ENCODE results near the gene NOXRED1.

NOXRED1 gene

DNA sequence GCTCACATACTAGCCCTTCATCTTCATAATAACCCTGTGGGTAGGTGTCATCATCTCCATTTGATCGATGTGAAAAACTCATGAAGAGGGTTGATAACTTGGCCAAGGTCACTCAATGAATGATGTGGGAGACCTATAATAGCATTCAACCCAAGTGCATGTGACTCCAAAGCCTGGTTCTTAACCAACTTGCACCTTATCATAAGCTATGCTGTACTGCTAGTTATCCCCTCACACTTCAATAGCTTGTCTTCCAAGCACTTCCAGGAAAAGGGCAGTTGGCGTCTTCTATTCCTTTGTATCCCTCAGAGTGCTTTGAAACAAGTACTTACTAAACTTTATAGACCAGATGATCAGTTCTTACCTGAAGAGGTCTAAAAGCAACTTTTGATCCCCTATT is 18.9 kb upstream of the NOXRED1 start:
- Histone ChIP-seq H2BK5ac (ENCODE audit: low read length) (no peak overlapping the region), H2AK5ac (ENCODE audit: low read length) (no peak overlapping the region), H4K8ac (ENCODE audit: low read depth, low read length) (no peak overlapping the region), H3K79me1 (ENCODE audit: low read length) (no peaks in the 10 kb centered on the region), H2BK120ac (ENCODE audit: low read depth, low read length) (no peak overlapping the region), H3K23ac (ENCODE audit: low read length) (no peak overlapping the region), H3K4me3 (ENCODE audit: low read length) (no peak overlapping the region), H3K27me3 (ENCODE audit: insufficient read depth, low read length, poor library complexity) (no peaks in the 10 kb centered on the region), H3K27ac (ENCODE audit: low read depth, low read length) (no peak overlapping the region), H3K79me2 (ENCODE audit: control insufficient read depth, insufficient read depth, low read length) (no peaks in the 10 kb centered on the region), H3K9ac (ENCODE audit: low read length) (no peak overlapping the region), H3K56ac (ENCODE audit: low read length) (no peak overlapping the region), H2BK15ac (replicated peaks; ENCODE audit: low read depth) (no peak overlapping the region), H3K18ac (ENCODE audit: low read length) (no peak overlapping the region), H3K4me2 (ENCODE audit: low read length) (no peak overlapping the region), H3K4ac (ENCODE audit: low read depth, low read length) (no peak overlapping the region), H4K5ac (ENCODE audit: low read length) (no peak overlapping the region), H3K4me1 (ENCODE audit: control insufficient read depth, low read depth, low read length) (no peaks in the 10 kb centered on the region), H3K36me3 (ENCODE audit: control insufficient read depth, insufficient read depth, low read length) (no peaks in the 10 kb centered on the region)
- no CpG with 5 or more reads among the region's 2 CpGs for WGBS (ENCODE audit: extremely low coverage, insufficient coverage, low lambda C conversion rate)
- no peak for DNase-seq

DNA sequence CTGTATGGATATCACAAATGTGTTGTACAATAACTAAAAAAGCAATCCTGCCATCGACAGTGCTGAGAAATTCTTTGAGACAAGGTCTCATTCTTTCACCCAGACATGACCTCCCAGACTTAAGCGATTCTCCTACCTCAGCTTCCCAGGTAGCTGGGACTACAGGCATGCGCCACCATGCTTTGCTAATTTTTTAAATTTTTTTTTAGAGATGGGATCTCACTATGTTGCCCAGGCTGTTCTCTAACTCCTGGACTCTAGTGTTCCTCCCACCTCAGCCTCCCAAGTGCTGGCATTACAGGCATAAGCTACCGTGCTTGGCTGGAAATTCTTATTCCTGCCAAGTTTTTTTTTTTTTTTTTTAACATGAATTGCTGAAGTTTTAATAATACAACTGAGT is 16.5 kb upstream of the NOXRED1 start:
- WGBS (ENCODE audit: extremely low coverage, insufficient coverage, low lambda C conversion rate) = no CpG with 5 or more reads among the region's 4 CpGs
- no peak overlapping the region for H3K23ac ChIP-seq (ENCODE audit: low read length)
- no peaks in the 10 kb centered on the region for H3K4me1 ChIP-seq (ENCODE audit: control insufficient read depth, low read depth, low read length)
- no peak overlapping the region for H3K56ac ChIP-seq (ENCODE audit: low read length)
- no peak overlapping the region for H2BK120ac ChIP-seq (ENCODE audit: low read depth, low read length)
- H4K8ac ChIP-seq (ENCODE audit: low read depth, low read length) = no peak overlapping the region
- H3K79me1 ChIP-seq (ENCODE audit: low read length) = no peaks in the 10 kb centered on the region
- H3K4me3 ChIP-seq (ENCODE audit: low read length) = no peak overlapping the region
- H3K36me3 ChIP-seq (ENCODE audit: control insufficient read depth, insufficient read depth, low read length) = peaks cover under 1% of the 10 kb centered on the region
- H3K4ac ChIP-seq (ENCODE audit: low read depth, low read length) = no peak overlapping the region
- no peak overlapping the region for H3K4me2 ChIP-seq (ENCODE audit: low read length)
- H3K9ac ChIP-seq (ENCODE audit: low read length) = no peak overlapping the region
- H2BK5ac ChIP-seq (ENCODE audit: low read length) = no peak overlapping the region
- no peak overlapping the region for H2AK5ac ChIP-seq (ENCODE audit: low read length)
- H3K27ac ChIP-seq (ENCODE audit: low read depth, low read length) = no peak overlapping the region
- no peak overlapping the region for H3K18ac ChIP-seq (ENCODE audit: low read length)
- H3K27me3 ChIP-seq (ENCODE audit: insufficient read depth, low read length, poor library complexity) = no peaks in the 10 kb centered on the region
- H3K79me2 ChIP-seq (ENCODE audit: control insufficient read depth, insufficient read depth, low read length) = no peaks in the 10 kb centered on the region
- no peak for DNase-seq
- no peak overlapping the region for H4K5ac ChIP-seq (ENCODE audit: low read length)
- no peak overlapping the region for H2BK15ac ChIP-seq (replicated peaks; ENCODE audit: low read depth)

DNA sequence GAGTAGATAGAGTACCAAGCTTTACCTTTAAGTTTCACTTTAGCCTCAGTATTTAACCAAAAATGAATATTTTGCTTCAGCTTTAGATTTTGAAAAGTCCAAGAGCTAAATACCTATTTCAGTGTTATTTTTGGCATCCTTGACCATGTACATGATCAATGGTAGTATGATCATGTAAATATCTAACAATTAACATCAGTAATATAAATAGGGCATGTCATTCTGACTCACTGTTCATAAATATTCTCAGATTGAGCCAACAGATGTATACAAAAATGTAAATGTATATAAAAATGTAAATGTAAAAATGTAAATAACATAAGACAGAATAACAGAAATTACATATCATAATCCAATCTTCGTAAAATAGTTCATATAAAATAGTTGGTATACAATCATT is 15.3 kb upstream of the NOXRED1 start:
- no peak overlapping the region for H2BK120ac ChIP-seq (ENCODE audit: low read depth, low read length)
- H4K5ac ChIP-seq (ENCODE audit: low read length) = no peak overlapping the region
- H3K27me3 ChIP-seq (ENCODE audit: insufficient read depth, low read length, poor library complexity) = no peaks in the 10 kb centered on the region
- H4K8ac ChIP-seq (ENCODE audit: low read depth, low read length) = no peak overlapping the region
- H3K4me3 ChIP-seq (ENCODE audit: low read length) = no peak overlapping the region
- H2BK15ac ChIP-seq (replicated peaks; ENCODE audit: low read depth) = no peak overlapping the region
- H2BK5ac ChIP-seq (ENCODE audit: low read length) = no peak overlapping the region
- no peak overlapping the region for H3K4me2 ChIP-seq (ENCODE audit: low read length)
- no peak overlapping the region for H2AK5ac ChIP-seq (ENCODE audit: low read length)
- no peaks in the 10 kb centered on the region for H3K4me1 ChIP-seq (ENCODE audit: control insufficient read depth, low read depth, low read length)
- no peak overlapping the region for H3K56ac ChIP-seq (ENCODE audit: low read length)
- no peak for DNase-seq
- no peak overlapping the region for H3K18ac ChIP-seq (ENCODE audit: low read length)
- H3K79me1 ChIP-seq (ENCODE audit: low read length) = no peaks in the 10 kb centered on the region
- no CpG with 5 or more reads among the region's 1 CpG for WGBS (ENCODE audit: extremely low coverage, insufficient coverage, low lambda C conversion rate)
- H3K23ac ChIP-seq (ENCODE audit: low read length) = no peak overlapping the region
- H3K36me3 ChIP-seq (ENCODE audit: control insufficient read depth, insufficient read depth, low read length) = peaks cover 1% of the 10 kb centered on the region
- no peak overlapping the region for H3K4ac ChIP-seq (ENCODE audit: low read depth, low read length)
- no peak overlapping the region for H3K9ac ChIP-seq (ENCODE audit: low read length)
- no peaks in the 10 kb centered on the region for H3K79me2 ChIP-seq (ENCODE audit: control insufficient read depth, insufficient read depth, low read length)
- H3K27ac ChIP-seq (ENCODE audit: low read depth, low read length) = no peak overlapping the region

DNA sequence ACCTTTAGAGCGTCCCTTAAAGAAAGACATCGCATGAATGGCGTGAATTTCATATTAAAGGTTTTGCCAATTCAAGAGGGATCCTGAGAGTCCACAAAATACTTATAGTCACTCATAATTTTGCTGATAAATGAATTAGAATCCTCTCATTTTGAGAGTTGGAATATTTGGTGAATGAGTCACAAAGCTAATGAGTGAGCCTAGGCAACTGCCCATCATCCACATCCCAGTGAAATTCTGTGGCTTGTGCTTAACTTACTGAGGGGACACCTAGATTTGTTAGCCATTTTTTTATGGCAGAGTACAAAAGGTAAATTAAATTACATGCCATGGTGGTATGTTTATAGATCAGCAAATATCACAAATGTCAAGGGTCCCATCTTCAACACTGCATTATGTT is 12.7 kb upstream of the NOXRED1 start:
- Histone ChIP-seq H4K5ac (ENCODE audit: low read length) (no peak overlapping the region), H2BK15ac (replicated peaks; ENCODE audit: low read depth) (no peak overlapping the region), H3K4ac (ENCODE audit: low read depth, low read length) (no peak overlapping the region), H2BK120ac (ENCODE audit: low read depth, low read length) (no peak overlapping the region), H2AK5ac (ENCODE audit: low read length) (no peak overlapping the region), H3K79me1 (ENCODE audit: low read length) (no peaks in the 10 kb centered on the region), H4K8ac (ENCODE audit: low read depth, low read length) (no peak overlapping the region), H3K4me1 (ENCODE audit: control insufficient read depth, low read depth, low read length) (no peaks in the 10 kb centered on the region), H3K4me3 (ENCODE audit: low read length) (no peak overlapping the region), H3K27ac (ENCODE audit: low read depth, low read length) (no peak overlapping the region), H2BK5ac (ENCODE audit: low read length) (no peak overlapping the region), H3K56ac (ENCODE audit: low read length) (no peak overlapping the region), H3K27me3 (ENCODE audit: insufficient read depth, low read length, poor library complexity) (no peaks in the 10 kb centered on the region), H3K9ac (ENCODE audit: low read length) (no peak overlapping the region), H3K4me2 (ENCODE audit: low read length) (no peak overlapping the region), H3K36me3 (ENCODE audit: control insufficient read depth, insufficient read depth, low read length) (peaks cover 1% of the 10 kb centered on the region), H3K23ac (ENCODE audit: low read length) (no peak overlapping the region), H3K18ac (ENCODE audit: low read length) (no peak overlapping the region), H3K79me2 (ENCODE audit: control insufficient read depth, insufficient read depth, low read length) (no peaks in the 10 kb centered on the region)
- no CpG with 5 or more reads among the region's 3 CpGs for WGBS (ENCODE audit: extremely low coverage, insufficient coverage, low lambda C conversion rate)
- DNase-seq = no peak

GRCh38 chr14:77426396-77426795 is 3.1 kb upstream of the NOXRED1 start:
- Histone ChIP-seq H3K4me2 (ENCODE audit: low read length) (no peak overlapping the region), H3K56ac (ENCODE audit: low read length) (no peak overlapping the region), H3K79me1 (ENCODE audit: low read length) (no peaks in the 10 kb centered on the region), H4K5ac (ENCODE audit: low read length) (no peak overlapping the region), H3K4me3 (ENCODE audit: low read length) (no peak overlapping the region), H3K27ac (ENCODE audit: low read depth, low read length) (no peak overlapping the region), H2BK5ac (ENCODE audit: low read length) (no peak overlapping the region), H4K8ac (ENCODE audit: low read depth, low read length) (no peak overlapping the region), H3K27me3 (ENCODE audit: insufficient read depth, low read length, poor library complexity) (no peaks in the 10 kb centered on the region), H3K23ac (ENCODE audit: low read length) (no peak overlapping the region), H3K9ac (ENCODE audit: low read length) (no peak overlapping the region), H3K79me2 (ENCODE audit: control insufficient read depth, insufficient read depth, low read length) (no peaks in the 10 kb centered on the region), H3K4ac (ENCODE audit: low read depth, low read length) (no peak overlapping the region), H2BK15ac (replicated peaks; ENCODE audit: low read depth) (no peak overlapping the region), H3K36me3 (ENCODE audit: control insufficient read depth, insufficient read depth, low read length) (peaks cover 5% of the 10 kb centered on the region), H3K18ac (ENCODE audit: low read length) (no peak overlapping the region), H2BK120ac (ENCODE audit: low read depth, low read length) (no peak overlapping the region), H2AK5ac (ENCODE audit: low read length) (no peak overlapping the region), H3K4me1 (ENCODE audit: control insufficient read depth, low read depth, low read length) (no peaks in the 10 kb centered on the region)
- WGBS (ENCODE audit: extremely low coverage, insufficient coverage, low lambda C conversion rate) = no CpG with 5 or more reads among the region's 3 CpGs
- no peak for DNase-seq

GRCh38 chr14:77424862-77425261 is 1.5 kb upstream of the NOXRED1 start:
- WGBS (ENCODE audit: extremely low coverage, insufficient coverage, low lambda C conversion rate) = no CpG with 5 or more reads among the region's 3 CpGs
- H3K4me1 ChIP-seq (ENCODE audit: control insufficient read depth, low read depth, low read length) = no peaks in the 10 kb centered on the region
- DNase-seq = no peak
- H3K27ac ChIP-seq (ENCODE audit: low read depth, low read length) = no peak overlapping the region
- H3K56ac ChIP-seq (ENCODE audit: low read length) = no peak overlapping the region
- H3K18ac ChIP-seq (ENCODE audit: low read length) = no peak overlapping the region
- no peak overlapping the region for H3K23ac ChIP-seq (ENCODE audit: low read length)
- no peak overlapping the region for H3K9ac ChIP-seq (ENCODE audit: low read length)
- H3K4me3 ChIP-seq (ENCODE audit: low read length) = no peak overlapping the region
- H2AK5ac ChIP-seq (ENCODE audit: low read length) = no peak overlapping the region
- no peaks in the 10 kb centered on the region for H3K79me1 ChIP-seq (ENCODE audit: low read length)
- no peak overlapping the region for H3K4ac ChIP-seq (ENCODE audit: low read depth, low read length)
- no peak overlapping the region for H2BK120ac ChIP-seq (ENCODE audit: low read depth, low read length)
- H3K36me3 ChIP-seq (ENCODE audit: control insufficient read depth, insufficient read depth, low read length) = peaks cover 5% of the 10 kb centered on the region
- no peak overlapping the region for H4K8ac ChIP-seq (ENCODE audit: low read depth, low read length)
- H4K5ac ChIP-seq (ENCODE audit: low read length) = no peak overlapping the region
- no peak overlapping the region for H2BK5ac ChIP-seq (ENCODE audit: low read length)
- no peaks in the 10 kb centered on the region for H3K79me2 ChIP-seq (ENCODE audit: control insufficient read depth, insufficient read depth, low read length)
- no peak overlapping the region for H3K4me2 ChIP-seq (ENCODE audit: low read length)
- no peak overlapping the region for H2BK15ac ChIP-seq (replicated peaks; ENCODE audit: low read depth)
- no peaks in the 10 kb centered on the region for H3K27me3 ChIP-seq (ENCODE audit: insufficient read depth, low read length, poor library complexity)

All from mesendoderm (in vitro differentiated cells).